HG03139 (cell line): ENCODE data around the gene ATP6AP1.

Source experiments
- ATAC-seq: cut with Tn5 transposase; IDR thresholded peaks from one replicate; pipeline ENCODE4 v1.9.1; 2021; ENCODE audit not compliant: unreplicated experiment

ATP6AP1 gene

GRCh38 chrX:154486052-154486395, 57.5 kb downstream of the ATP6AP1 start:
- no peak for ATAC-seq
